ENCODE results near the gene NR3C2. TPM values are rescaled to one million over a fixed set of nuclear protein-coding genes. Genes with fewer than 3 reads are reported as not detected.
A peak's percentile ranks its signal among the peaks of the same experiment; 100 is the strongest.

Gene NR3C2
- polyA plus RNA-seq, 12 donors = 10.3 to 24.0 (median 17.4) TPM; not detected in 1

- DNase-seq = peak; percentile 51
Observed at GRCh38 chr4:148312956-148313490, 129.2 kb downstream of the NR3C2 start.

DNA sequence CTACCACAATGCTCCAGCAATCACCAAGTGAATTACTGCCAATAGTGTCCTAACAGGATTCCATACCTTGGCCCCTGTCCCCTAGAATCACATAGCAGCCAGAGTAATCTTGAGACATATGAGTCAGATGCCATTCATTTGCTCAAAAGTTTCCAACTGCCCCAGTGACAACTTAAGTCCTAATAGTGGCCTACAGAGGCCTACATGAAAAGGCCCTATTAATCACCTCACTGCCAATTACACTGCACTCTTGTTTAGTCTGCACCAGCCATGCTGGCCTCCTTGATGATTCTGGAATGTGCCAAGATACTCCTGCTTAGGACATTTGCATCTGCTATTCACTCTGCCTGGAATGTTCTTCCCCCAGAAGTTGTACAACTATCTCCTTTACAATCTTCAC is 130.7 kb downstream of the NR3C2 start:
- DNase-seq = no peak

- no peak for DNase-seq
Observed at GRCh38 chr4:148310756-148311155, 131.5 kb downstream of the NR3C2 start.

DNA sequence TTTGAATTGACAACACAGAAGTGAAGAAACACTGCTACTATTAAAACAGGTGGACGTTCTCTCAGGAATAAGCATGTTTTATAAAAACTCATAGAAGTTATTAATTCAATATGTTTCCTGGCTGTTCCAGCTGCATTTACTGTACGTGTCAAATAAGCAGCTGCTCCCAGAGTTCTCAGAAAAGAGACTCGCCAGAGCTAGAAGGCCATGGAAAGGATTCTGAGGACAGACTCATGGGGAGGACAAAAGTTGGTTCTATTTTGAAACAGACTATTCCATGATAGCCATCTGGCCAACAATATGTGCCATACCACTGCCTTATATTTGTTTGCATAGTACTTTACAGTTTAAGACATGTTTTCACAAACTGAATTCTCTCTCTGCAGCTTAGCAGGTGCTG is 136.5 kb downstream of the NR3C2 start:
- peak; percentile 51 for DNase-seq

DNA sequence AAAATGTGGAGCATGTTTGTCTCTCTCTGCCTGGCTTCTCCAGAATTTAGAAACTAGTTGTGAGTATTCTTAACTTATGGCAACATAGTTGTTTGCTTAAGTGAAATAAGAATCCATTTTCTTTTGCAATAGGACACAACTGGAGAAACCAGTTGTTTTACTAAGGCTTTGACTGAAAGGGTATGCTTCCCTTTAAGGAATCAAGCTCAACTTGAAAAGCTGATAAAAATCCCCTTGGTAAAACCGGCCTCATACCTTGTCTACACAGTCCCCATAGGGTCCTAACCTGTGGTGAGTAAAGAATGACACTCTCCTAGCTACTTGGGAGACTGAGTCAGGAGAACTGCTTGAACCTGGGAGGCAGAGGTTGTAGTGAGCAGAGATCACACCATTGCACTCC is 139.8 kb downstream of the NR3C2 start:
- no peak for DNase-seq

DNA sequence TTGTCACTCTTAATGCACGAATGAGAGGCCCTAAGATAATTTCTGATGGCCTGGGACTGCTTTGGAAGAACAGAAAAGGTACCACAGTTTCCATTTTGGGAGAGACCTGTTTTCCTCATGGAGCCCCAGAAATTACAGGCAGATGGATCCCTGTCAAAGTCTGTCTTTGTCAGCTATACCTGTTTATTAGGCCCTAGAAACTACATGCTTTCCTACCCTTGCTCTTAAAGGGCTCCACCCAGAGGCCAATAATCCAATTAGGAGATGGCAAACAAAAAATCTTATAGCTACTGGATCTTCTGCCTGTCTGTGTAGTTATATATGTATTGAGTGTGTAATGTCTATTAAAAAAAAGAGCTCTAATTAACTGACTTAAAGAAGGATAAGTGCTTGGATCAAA is 141.3 kb downstream of the NR3C2 start:
- no peak for DNase-seq

GRCh38 chr4:148299337-148299736 is 142.9 kb downstream of the NR3C2 start:
- DNase-seq = no peak

DNA sequence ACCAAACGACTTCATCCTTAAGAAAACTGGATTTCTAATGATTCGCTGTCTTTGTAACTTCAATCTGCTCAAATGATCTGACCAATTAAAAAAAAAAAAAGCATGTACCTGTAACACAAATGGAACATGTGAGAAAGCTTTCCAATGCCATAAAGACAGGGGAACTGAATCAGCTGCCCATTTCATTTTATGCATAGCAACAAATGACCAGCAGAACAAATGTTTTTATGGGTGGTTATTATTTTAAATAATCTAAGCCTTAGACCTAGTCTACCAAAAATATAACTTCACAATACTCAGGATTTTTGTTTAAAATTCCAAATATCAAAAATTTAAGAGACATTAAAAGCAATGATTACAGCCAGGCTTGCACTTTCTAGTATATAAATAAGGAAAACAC is 145.7 kb downstream of the NR3C2 start:
- DNase-seq = no peak

DNA sequence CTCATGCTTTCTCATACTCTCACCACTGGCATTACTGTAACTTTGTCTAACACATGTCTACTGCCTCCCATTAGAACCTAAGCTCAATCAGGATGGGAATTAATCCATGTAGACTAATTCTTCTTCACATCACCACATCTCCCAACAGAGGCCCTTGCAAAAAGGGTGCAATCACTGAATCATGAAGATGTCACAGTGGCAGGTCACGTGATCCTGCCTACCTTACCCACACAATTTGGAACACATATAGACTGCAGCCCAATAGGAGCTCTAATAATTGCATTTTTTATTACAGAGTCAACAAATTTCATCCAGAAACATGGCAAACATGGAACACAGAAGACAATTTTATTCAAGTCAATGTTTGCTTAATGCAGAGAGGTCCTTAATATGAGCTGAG is 146.6 kb downstream of the NR3C2 start:
- no peak for DNase-seq

DNA sequence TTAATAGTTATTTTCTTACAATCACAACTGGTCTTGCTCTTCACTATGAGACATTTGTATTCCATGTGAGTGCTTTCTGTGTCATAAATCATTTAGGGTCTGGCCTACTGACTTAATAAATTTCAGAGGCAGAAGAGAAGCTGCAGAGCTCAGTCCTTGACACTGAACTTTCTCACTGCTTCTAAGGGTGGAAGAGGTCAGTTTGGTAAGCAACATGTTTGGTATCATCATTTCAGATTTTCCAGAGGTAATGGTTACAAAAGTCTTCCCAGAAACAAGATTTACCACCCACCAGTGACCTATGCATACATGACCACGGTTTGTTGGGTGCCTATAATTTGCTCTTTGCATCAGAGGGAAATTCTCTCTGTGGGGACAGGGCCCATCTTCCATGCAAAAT is 148.6 kb downstream of the NR3C2 start:
- no peak for DNase-seq

GRCh38 chr4:148292686-148293085 is 149.5 kb downstream of the NR3C2 start:
- no peak for DNase-seq

- DNase-seq = no peak
Observed at GRCh38 chr4:148289740-148290139, 152.5 kb downstream of the NR3C2 start.

DNA sequence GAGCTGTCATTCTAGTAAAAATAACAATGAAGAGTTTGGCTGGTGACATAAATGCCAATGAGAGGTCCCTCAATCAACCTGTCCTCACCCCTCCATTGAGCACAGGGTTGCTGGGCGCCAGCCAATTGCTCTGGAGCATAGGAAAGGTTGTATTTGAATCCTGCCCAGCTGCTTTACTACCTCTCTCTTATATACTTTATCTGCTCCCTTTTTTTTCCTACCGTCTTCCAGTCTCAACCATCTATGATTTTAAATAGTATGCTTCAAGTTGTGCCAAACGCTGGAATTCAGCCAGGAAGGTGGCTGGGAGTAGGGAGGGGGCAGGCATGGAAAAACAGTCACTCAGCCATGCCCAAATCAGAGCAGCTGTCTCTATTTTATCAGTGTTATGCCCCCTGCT is 153.8 kb downstream of the NR3C2 start:
- no peak for DNase-seq

- DNase-seq = no peak
Observed at GRCh38 chr4:148287111-148287510, 155.1 kb downstream of the NR3C2 start.

DNA sequence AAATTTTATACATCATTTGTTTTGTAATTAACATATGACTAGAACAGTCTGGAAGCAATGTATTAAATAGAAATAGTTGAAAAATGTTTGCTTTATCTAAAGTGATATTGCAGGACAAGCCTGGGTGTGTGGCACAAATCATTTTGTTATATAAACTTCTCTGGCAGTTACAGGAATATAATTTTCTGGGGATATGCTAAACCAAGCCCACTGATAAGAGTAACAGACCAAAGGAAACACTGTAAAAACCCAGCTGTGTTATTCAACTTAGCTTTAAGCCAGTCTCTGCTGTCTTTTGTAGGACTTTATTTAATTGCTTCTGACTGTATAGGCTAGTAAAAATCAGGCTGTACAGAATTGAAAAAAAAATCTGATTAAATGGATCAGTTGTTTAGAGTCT is 156.2 kb downstream of the NR3C2 start:
- DNase-seq = no peak

DNA sequence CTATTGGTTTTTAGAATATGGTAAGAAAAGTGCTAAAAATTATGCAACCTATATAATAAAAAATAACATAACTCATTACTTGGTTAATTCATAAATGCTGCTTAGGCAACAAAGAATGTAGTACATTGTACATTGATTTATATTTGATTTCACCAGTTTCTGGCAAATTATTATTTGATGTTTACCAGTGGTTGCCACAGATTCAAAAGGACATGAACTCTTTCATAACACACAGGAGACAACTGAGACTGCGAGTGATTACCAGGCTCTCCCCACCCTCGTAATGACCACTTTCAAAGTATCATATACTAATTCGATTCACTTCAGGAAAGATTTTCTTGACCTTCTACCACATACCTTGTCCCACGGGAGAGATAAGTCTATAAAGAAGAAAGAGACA is 158.5 kb downstream of the NR3C2 start:
- no peak for DNase-seq

DNA sequence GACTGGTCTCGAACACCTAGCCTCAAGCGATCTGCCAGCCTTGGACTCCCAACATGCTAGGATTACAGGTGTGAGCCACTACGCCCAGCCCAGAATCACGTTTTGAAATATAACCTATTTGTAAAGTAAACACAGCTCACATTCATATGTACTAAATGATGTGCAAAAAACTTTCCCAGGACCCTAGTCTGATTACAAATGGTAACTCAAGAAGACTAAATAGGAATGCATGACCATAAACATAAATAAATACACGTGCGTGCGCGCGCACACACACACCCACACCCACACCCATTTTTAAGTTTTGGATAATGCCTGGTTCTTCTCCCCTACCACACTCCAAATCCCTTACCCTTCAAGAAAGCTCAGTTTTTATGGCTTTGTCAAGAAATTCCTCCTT is 163.9 kb downstream of the NR3C2 start:
- no peak for DNase-seq

GRCh38 chr4:148275266-148275665 is 166.9 kb downstream of the NR3C2 start:
- DNase-seq = no peak

GRCh38 chr4:148273501-148273986 is 168.7 kb downstream of the NR3C2 start:
- no peak for DNase-seq

- no peak for DNase-seq
Observed at GRCh38 chr4:148271166-148271565, 171.0 kb downstream of the NR3C2 start.

- no peak for DNase-seq
Observed at GRCh38 chr4:148270630-148271029, 171.6 kb downstream of the NR3C2 start.

DNA sequence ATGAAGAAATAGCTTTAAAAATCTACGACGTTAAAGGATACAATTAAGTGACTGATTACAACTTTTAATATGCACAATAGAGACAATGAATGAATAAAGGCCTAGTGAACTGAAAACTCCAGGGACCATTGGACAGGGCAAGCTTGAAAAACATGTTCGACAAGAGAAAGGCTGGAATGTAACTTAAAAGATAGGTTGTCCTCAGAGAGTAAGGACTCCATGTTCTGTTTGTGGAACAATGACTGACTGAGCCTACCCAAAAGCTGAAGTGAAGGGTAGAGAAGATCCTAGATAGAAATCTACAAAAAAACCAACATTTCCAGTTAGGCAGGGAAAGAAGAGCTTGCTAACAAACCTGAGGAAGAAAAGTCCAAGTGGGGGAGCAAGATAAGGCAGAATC is 173.4 kb downstream of the NR3C2 start:
- no peak for DNase-seq

GRCh38 chr4:148266921-148267320 is 175.3 kb downstream of the NR3C2 start:
- no peak for DNase-seq

DNA sequence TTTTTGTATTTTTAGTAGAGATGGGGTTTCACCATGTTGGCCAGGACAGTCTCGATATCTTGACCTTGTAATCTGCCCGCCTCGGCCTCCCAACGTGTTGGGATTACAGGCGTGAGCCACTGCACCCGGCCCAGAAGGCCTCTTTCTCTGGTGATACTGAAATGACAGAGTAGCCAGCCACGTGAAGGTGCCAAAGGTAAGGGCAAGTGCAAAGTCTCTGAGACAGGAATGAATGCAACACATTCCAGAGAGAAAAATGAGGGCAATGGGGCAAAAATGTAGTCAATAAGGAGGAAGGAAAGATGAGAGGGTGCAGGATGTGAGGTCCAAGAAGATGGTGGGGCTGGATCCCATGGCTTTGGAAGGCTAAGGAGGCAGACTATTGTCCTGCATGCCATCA is 176.0 kb downstream of the NR3C2 start:
- DNase-seq = no peak

DNA sequence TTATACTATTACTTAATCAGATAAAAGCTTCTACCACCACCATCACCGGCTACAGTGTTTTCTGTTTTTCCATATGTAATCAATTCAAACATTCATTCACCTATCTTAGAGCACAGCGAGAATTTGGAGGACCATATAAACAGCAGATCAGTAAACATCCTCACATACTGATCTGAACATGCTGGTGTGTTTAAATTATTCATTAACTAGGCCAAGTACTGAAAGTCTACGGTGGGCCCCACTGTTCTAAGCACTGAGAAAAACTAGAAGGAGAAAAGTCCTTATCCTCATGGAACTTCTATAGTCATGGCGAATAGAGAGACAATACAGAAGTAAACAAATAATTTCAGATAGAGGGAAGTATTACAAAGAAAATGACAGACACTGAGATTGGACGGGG is 176.6 kb downstream of the NR3C2 start:
- no peak for DNase-seq
